ENCODE measurements around the gene CCDC43.
A peak's percentile ranks its signal among the peaks of the same experiment; 100 is the strongest.

The CCDC43 gene

DNA sequence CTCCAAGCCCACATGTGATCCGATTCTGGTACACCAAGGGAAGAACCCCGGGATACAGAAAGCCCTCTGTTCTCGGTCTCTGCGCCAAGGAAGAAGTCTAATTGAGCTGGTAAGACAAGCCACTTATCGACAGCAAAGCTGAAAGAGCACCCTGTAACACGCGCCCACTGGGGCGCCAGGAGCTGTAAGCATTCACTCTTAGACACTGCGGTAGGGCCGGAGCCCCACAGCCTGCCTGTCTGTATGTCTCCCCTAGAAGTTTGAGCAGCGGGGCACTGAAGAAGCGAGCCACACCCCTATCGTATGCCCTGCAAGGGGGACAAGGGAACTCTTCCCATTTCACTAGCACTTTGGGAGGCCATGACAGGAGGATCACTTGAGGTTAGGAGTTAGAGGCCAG is 60.3 kb downstream of the CCDC43 start:
- DNase-seq (ENCODE audit: low spot score) = no peak
- in situ Hi-C loops (cut with MboI; ENCODE audit: low pct_unique_long_range_greater_than_20kb, low sequenced_read_pairs, unreplicated experiment) = no loop called here

DNA sequence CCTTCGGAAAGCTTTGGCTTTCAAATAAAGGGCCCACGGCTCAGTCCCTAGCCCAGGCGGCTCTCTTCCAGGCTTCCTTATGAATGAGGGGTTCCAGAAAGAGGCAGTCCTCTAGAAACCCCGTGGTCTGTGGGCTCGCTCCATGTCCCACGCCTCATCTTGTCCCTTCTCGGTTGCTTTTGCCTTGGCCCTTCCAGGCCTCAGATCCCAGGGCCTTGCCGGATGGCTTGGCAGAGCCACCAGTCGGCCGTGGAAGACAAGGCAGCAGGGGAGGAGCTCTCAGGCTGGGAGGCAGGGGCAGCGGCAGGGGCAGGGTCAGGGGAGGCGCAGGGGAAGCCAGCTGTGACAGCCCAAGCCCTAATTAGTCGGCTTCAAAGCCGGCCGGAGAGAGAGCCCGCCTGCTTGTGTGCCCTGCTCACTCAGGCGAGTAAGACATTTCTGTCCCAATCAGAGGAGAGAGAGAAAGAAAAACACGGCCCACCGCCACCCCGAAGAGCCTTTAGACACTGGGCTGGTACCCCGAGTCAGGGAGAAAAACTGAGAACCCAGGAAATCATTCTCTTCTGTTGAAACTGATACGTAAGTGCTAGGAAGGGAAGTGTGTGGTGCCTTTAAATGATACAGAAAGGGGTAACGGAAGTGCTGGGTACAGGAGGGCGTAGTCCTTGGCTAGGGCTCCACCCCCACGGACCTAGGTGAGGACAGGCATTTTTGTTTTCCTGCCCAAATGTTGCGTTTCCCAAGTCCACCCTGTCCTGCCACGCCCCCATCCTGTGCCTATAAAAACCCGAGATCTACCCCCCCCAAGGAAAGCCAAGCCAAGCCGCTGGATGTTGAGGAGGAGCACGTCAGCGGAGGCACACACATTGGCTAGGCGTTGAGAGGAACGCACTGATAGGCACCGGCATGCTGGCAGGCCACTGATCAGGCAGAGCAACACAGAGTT is 61.1 kb downstream of the CCDC43 start:
- peak; percentile 74 for DNase-seq (ENCODE audit: low spot score)
- in situ Hi-C loops (cut with MboI; ENCODE audit: low pct_unique_long_range_greater_than_20kb, low sequenced_read_pairs, unreplicated experiment) = no loop called here
- TF ChIP-seq CTCF (IDR thresholded peaks at IDR 0.05; ENCODE audit: extremely low read depth, insufficient read depth, missing control alignments) = no peak

More for the DNA sequence above, 60.3 kb downstream of the CCDC43 start:
- TF ChIP-seq CTCF (IDR thresholded peaks at IDR 0.05; ENCODE audit: extremely low read depth, insufficient read depth, missing control alignments) = no peak

GRCh38 chr17:44627513-44628242 is 61.9 kb downstream of the CCDC43 start:
- DNase-seq (ENCODE audit: low spot score) = no peak
- in situ Hi-C loops (cut with MboI; ENCODE audit: low pct_unique_long_range_greater_than_20kb, low sequenced_read_pairs, unreplicated experiment) = no loop called here
- TF ChIP-seq CTCF (IDR thresholded peaks at IDR 0.05; ENCODE audit: extremely low read depth, insufficient read depth, missing control alignments) = no peak
